GM12875 (cell line): ENCODE measurements around the gene GSTM1.
"Not testable (repeated sequence)": the region's sequence is repeated elsewhere in the genome, so short reads cannot be mapped to it uniquely, and the experiment has no call there.

Experiments used
- H3K4me3 ChIP-seq: one replicate; pipeline ENCODE4 v1.5.1; 2011; ENCODE audit warnings: low read depth, low read length, control low read depth
- TF ChIP-seq, protein P1 (sequence below): IDR thresholded peaks from 2 replicates; pipeline ENCODE4 v1.5.1; 2011; ENCODE audit warnings: low read depth, mild to moderate bottlenecking, control low read depth, inconsistent platforms, low read length, moderate library complexity, borderline replicate concordance; ENCODE audit not compliant: insufficient read depth

GSTM1 gene

DNA sequence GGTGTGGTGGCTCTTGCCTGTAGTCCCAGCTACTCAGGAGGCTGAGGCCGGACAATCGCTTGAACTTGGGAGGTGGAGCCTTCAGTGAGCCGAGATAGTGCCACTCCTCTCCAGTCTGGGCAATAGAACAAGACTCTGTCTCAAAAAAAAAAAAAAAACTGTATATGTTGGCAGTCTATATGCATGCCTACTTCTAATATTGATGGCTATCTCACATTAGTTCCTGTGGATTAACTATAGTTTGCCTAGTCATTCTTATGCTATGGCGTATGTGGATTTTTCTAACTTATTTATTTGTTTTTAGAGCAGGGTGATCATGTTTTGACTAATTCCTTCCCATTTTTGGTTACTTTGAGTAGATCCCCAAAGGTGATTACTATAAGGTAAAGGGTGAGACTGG is 9.4 kb downstream of the GSTM1 start:
- no peak overlapping the region for H3K4me3 ChIP-seq
- TF ChIP-seq, protein P1, sequence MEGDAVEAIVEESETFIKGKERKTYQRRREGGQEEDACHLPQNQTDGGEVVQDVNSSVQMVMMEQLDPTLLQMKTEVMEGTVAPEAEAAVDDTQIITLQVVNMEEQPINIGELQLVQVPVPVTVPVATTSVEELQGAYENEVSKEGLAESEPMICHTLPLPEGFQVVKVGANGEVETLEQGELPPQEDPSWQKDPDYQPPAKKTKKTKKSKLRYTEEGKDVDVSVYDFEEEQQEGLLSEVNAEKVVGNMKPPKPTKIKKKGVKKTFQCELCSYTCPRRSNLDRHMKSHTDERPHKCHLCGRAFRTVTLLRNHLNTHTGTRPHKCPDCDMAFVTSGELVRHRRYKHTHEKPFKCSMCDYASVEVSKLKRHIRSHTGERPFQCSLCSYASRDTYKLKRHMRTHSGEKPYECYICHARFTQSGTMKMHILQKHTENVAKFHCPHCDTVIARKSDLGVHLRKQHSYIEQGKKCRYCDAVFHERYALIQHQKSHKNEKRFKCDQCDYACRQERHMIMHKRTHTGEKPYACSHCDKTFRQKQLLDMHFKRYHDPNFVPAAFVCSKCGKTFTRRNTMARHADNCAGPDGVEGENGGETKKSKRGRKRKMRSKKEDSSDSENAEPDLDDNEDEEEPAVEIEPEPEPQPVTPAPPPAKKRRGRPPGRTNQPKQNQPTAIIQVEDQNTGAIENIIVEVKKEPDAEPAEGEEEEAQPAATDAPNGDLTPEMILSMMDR, result no peak

DNA sequence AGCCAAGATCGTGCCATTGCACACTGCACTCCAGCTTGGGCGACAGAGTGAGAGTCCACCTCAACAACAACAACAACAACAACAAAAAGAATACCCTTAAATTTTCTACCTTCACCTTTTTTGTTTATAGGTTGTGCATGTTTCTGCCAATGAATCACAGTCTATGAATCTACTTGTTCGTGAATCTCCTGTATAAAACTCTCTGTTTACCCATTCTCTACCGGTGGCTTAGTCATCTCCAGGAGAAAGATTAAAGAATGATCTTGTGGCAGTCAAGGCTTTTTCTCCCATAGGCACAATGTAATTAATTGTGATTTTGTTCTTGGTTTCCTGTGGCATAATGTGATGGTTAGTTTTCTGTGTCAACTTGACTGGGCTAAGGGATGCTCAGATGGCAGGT is 10.2 kb downstream of the GSTM1 start:
- H3K4me3 ChIP-seq, result not testable (repeated sequence)

DNA sequence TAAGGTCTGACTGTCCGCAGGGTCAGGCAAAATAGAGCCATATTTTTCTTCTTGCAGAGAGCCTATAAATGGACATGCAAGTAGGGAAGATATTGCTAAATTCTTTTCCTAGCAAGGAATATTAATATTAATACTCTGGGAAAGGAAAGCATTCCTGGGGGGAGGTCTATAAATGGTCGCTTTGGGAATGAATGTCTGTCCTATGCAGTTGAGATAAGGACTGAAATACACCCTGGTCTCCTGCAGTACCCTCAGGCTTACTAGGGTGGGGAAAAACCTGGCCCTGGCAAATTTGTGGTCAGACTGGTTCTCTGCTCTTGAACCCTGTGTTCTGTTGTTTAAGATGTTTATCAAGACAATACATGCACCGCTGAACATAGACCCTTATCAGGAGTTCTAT is 15.3 kb downstream of the GSTM1 start:
- H3K4me3 ChIP-seq, result not testable (repeated sequence)

DNA sequence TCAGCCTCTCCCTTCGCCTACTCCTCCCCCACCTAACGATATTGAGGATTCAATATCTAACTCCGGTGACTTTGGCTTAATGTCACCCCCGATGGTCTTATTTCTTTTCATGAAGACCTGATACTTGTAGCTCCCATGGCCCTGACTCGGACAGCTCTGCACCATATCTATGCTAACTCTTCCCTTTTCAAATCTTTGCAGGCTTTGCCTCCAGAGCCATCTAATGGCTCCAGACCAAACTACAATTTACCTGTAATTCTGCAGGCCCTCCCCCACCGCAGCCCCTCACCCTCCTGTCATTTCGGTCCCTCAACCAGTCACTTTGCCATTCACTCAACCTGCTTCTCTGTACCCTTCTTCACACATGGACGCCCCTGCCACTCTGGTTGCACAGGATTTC is 16.6 kb downstream of the GSTM1 start:
- TF ChIP-seq, protein P1, result no peak
- H3K4me3 ChIP-seq, result no peak overlapping the region

DNA sequence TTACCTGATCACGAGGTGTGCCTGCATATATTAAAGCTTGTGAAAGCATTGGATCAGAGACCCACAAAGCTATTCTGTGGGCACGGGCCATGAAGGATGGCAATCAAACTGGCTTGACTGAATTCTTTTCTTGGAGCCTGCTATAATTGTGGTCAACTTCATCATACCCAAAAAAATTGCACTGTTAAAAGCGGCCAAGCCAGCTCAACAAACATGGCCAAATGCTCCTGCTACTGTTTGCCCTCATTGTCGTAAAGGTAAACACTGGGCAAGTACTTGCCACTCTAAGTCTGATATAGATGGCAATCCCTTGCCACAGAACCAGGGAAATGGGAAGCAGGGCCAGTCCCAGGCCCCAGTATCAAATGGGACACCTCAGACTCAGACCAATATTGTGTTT is 17.8 kb downstream of the GSTM1 start:
- TF ChIP-seq, protein P1, result no peak
- H3K4me3 ChIP-seq, result no peak overlapping the region

DNA sequence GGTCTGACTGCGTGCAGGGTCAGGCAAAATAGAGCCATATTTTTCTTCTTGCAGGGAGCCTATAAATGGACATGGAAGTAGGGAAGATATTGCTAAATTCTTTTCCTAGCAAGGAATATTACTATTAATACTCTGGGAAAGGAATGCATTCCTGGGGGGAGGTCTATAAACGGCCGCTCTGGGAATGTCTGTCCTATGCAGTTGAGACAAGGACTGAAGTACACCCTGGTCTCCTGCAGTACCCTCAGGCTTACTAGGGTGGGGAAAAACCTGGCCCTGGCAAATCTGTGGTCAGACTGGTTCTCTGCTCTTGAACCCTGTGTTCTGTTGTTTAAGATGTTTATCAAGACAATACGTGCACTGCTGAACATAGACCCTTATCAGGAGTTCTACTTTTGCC is 21.3 kb downstream of the GSTM1 start:
- H3K4me3 ChIP-seq, result not testable (repeated sequence)

DNA sequence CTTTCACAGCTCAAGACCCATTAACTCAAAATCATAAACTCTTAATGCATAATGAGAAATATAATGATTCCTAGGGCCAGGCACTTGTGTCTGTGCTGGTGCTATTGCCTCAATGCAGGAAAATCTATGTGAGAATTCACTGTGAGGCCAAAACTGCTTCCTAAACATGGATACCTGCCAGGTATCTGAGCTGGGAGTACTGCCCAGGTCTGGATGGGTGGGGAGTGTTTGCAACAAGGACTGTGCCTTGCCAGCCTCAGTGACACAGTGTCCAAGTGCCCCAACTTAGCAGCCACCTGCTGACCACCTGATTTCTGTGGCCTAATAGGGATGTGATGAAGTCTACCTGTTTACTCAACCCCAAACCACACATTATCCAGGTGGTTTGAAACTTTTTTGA is 22.2 kb downstream of the GSTM1 start:
- not testable (repeated sequence) for H3K4me3 ChIP-seq

DNA sequence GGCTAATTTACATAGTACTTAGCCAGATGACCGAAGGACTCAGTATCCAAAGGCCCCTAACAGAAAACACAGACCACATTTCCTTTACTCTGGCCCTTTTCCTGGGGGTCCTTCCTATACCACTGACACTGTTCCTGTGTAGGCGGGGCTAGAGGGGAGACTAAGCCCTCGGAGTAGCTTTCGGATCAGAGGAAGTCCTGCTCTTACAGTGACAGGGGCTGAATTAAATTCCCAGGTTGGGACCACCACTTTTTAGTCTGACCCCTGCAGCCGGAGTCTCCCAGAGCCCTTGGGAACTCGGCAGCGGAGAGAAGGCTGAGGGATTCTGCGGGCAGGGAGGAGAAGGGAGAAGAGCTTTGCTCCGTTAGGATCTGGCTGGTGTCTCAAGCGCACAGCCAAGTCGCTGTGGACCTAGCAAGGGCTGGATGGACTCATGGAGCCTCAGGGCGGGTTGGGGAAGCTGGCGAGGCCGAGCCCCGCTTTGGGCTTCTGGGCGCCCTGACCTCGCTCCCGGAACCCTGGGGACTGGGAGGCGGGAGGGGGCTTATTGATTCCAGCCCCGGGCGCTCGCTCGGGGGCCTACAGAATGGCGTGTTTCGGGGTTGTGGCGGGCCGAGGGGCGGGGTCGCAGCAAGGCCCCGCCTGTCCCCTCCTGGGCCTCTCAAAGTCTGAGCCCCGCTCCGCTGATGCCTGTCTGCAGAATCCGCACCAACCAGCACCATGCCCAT is 24.1 kb downstream of the GSTM1 start, which contains the start of gene GSTM5:
Gene GSTM5 (plus strand): TSS at position 659 of the 728 bp plus-strand sequence. CDS start 62 bp downstream, at position 721.
- not testable (repeated sequence) for H3K4me3 ChIP-seq

DNA sequence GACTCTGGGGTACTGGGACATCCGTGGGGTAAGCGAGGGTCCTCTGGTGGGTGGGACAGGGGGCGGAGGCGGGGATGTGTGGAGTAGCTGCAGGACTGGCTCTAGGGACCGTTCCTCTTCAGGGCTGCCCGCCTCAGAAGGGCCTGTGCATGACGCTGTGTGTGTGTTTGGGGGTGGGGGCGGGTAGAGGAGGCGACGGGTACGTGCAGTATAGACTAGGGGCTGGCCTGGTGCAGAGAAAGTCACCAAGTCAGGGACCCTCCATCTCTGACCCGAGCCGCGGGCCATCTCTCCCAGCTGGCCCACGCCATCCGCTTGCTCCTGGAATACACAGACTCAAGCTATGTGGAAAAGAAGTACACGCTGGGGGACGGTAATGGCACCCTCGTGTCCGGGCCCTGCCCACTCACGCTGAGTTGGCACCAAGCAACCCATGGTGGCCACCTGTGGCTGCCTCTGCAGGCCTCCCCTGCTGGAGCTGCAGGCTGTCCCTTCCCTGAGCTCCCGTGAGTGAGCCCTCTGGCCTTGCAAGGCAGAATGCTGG is 24.8 kb downstream of the GSTM1 start:
- TF ChIP-seq, protein P1, result no peak
- no peak overlapping the region for H3K4me3 ChIP-seq

DNA sequence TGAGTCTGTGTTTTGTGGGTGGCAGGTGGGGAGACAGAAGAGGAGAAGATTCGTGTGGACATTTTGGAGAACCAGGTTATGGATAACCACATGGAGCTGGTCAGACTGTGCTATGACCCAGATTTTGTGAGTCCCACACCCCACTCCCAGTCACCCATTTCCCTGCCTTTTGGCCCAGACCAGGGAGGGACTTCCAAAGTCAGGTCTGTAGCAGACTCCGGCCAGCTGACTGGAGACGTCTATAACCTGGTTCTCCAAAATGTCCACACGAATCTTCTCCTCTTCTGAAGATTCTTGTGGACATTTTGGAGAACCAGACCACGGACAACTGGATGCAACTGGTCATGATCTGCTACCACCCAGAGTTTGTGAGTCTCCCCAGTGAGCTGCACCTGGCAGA is 26.0 kb downstream of the GSTM1 start:
- no peak overlapping the region for H3K4me3 ChIP-seq
- TF ChIP-seq, protein P1, result no peak
